ENCODE measurements around the gene PLCB3.

Gene PLCB3

DNA sequence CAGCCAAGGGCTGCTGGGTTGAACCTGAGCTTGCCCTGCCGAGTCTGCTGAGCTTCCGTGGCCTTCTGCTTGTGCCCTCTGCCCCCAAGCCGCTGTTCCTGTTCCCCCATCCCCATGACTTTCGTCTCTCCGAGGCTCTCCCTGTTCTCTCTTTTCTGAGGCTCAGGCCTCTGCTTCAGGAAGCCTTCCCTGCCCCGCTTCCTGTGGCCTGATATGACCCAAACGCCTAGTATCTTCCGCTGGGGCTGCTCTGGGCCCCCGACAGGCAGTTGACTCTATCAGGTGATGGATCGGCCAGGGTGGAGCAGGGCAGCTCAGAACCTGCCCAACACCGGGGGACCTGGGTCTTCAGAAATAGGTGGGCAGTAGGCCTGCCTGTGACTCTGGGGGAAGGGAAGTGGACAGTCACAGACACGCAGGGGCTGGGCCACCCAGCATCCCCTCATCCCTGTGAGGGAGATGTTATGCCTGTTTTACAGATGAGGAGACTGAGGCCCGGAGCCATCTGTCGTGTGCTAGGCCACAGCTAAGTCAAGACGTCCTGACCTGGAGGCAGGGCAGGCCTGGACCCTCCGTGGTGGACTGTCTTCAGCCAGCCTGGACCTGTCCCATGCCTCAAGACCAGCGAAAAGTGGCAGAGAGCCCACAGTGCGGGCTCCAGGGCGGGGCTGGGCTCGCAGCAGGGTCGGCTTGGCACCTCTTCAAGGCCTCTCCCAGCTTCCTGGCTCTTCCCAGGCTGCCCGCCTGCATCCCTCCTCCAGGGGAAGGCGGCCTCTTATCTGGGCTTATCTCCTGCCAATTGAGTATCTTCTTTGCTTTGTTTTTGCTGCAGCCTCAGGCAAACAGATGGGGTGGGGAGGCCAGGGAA, 16.9 kb downstream of the PLCB3 start:
- no peak for DNase-seq

DNA sequence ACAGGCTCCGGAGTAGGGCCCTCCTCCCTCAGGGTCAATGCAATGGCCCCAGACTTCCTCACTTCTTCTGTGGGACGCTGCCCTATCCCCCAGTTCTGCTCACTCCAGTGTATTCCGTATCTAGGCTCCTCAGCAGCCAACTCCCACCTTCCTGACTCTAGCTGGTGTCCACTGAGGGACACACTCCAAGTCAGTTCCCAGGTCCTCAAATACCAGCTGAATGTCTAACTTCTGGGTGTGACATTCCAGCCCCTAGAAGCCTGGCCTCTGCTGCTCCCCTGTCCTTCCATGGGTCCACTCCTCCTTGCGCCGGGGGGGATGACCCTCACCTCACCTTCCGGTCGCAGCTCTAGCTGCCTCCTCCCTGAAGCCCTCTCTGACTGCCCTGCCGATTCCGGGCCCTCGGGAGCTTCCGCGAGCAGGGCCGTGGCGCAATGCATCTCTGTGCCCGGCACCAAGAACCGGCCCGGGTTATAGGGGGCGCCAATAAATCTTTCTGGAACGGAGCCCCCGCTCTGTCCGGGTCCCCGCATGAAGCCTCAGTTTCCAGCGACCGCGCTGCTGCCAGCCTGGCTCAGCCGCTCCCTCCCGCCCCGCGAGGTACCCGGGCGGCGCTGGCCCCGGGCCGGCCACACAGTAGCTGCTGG, 17.7 kb downstream of the PLCB3 start:
- peak; percentile 58 for DNase-seq

DNA sequence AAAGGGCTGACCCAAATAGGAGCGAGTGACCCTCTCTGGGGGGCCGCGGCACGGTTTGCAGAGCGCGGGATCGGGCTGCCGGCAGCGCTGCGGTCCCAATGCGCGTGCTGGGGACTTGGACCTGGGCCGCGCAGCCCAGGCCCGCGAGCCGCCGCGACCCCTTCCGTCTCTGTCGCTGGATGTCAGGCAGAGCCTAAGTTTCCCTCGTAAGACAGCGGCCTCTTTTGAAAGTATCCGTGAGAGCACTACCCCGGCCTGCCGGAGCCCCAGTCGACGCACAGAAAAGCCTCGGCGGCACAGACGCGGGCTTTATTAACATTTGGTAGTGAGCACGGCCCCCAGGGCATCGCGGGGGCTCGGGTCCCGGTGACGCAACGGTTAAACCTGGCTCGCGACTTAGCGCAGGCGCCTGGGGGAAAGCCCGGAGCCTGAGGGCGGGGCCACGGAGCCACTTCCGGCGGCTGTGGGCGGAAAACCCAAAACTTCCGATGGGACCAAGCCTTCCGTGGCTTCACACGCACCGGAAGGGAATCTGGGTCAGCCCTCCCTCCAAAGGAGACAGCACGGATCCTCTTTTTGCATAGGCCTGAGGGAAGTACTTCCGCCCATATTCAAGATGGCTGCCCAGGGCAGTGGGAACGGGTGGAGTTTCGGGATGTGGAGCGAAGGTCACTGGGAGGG, 18.4 kb downstream of the PLCB3 start:
- peak; percentile 98 for DNase-seq

DNA sequence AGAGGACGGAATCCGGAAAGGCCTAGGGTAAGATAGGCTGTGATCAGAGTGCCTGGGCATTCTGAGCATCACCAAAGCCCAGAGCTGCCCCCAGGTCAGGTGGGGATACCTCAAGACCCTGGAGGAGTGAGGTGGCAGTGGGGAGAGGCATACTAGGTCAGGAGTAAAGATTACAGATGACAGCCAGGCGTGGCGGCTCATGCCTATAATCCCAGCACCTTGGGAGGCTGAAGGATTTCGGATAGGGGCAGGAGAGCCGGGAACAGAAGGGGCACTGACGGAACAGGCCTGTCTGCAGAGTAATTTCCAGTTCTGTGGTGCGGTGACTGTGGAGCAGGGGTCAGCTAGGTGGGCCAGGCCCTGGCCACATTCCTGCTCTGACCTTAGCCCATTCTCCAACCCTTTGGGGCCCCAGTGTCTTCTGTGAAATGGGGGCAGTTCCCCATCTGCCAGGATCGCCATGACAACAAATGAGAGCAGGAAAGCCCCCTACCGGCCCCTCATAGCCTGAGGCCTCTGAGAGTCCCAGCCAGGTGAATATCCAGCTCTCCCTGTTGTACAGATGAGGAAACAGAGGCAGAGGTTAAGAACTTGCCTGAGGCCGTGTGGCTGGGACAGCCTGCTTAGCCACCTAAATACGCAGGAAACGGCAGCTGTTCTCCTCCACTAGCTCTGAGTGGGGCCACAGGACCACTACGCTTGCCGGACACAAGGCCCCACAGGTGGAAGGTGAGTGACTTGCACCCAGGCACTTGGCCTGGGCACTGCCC, 23.9 kb downstream of the PLCB3 start:
- DNase-seq: no peak

DNA sequence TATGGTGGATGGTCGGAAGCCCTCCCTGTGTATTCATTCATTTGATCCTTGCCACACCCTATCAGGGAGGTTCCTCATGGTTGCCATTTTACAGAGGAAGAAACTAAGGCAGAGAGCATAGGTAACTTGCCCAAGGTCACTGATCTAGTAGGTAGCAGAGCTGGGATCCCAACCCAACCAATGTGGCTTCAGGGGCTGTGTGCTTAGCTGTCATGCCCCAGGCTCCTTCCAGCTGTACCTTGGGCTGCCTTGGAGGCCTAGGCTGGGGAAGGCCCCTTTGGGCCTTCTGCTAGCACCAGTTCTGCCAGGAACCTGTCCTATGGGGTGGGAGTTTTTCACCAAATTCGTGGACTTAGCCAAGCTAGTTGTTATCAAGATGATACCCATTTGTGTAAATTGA, 24.5 kb downstream of the PLCB3 start:
- no peak for DNase-seq

DNA sequence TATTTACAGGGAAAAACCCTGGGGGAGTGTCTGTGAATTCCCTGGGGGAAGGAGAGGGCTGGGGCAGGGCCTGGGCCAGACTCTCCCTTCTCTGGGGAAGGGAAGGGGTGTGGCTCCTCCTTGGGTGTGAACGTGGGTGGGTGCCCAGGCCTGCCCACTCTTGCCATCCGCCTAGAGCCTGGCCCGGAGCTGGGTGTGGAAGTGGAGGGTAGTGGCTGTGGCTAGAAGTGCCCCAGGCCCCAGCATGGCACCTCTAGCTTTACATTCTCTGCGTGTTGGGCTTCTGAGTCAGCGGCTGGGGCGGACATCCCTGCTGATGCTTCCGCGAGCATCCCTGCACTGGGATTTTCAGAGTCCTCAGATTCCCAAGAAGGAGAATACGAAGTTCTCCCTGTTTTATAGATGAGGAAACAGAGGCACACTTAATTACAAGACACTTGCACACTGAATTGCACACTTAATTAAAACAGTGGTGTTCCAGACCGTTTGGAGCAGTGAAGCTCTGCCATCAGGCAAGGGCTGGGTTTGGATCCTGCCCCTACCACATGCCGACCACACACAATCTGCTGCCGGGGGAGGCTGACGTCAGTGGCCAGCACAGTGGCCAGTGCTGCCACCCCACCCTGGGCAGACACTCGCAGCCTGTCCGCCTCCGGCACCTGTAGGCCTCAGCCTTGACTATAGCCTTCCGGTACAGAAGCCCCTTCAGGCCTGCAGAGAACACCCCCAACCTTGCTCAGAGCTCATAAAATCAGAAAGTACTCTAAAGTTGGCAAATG, 25.5 kb downstream of the PLCB3 start:
- DNase-seq: no peak

DNA sequence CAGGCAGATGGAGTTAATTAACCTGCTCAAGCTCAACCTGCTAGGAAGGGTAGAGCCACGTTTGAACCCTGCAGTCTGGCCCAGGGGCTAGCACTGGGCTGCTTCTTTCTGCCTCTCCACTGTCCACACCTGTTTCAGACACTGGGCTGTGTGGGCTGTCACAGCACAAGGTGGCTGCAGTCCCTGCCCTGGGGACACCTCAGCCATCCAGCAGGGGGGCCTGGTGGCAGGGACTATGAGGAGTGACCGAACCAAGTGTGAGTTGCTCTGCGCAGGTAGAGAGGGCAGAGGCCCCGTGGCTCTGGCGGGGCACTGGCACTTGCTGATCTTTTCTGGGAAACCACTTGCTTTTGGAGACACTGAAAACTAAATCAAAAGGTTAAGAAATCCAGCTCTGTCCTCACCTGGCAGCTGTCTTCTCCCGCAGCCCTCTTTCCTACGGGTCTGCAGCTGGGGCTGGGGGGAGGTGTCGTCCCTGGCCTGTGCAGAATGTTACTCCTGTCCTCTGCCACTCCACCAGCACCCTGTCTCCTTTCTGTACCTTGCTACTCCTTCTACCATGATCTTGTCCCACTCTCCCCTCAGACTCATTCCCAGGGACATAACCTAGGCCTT, 27.4 kb downstream of the PLCB3 start:
- DNase-seq: no peak

DNA sequence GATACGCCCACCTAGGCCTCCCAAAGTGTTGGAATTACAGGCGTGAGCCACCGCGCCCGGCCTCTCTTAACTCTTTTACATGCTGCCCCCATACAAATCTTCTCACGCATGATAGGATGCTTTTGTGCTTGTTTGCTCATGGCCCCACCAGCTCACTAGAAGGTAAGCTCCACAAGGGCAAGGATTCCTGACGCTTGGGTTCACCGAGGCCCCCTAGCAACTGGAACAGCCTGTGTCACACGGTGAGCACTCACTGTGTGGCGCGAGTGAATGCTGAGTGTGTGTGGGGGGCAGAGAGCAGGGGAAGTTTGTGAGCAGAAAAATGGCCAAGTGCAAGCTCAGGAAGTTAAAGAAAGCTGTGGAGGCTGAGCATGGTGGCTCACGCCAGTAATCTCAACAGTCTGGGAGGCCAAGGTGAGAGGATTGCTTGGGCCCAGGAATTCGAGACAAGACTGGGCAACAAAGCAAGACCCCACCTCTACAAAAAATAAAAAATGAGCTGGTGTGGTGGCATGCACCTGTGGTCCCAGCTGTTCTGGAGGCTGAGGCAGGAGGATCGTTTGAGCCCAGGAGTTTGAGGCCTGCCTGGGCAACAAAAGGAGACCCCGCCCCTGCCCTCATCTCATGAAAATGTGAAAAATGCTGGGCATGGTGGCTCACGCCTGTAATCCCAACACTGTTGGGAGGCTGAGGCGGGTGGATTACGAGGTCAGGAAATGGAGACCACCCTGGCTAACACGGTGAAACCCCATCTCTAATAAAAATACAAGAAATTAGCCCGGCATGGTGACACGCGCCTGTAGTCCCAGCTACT, 30.8 kb downstream of the PLCB3 start:
- no peak for DNase-seq

DNA sequence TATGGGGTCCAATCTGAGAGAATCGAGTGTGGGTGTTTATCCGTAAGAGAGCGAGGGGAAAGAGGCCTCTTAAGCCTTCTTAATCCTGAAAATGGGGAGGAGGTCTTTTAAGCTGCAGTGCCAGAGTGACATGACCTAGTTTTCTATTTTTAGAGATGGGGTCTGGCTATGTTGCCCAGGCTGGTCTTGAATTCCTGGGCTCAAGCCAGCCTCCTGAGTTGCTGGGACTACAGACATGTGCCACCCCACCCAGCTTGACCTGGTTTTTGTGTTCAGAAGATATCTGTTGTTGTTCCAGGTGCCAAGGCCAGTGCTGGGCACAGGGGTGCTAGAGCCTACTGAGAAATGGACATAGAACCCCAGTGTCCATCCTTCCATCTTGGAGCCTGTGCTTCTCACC, 31.8 kb downstream of the PLCB3 start:
- no peak for DNase-seq

DNA sequence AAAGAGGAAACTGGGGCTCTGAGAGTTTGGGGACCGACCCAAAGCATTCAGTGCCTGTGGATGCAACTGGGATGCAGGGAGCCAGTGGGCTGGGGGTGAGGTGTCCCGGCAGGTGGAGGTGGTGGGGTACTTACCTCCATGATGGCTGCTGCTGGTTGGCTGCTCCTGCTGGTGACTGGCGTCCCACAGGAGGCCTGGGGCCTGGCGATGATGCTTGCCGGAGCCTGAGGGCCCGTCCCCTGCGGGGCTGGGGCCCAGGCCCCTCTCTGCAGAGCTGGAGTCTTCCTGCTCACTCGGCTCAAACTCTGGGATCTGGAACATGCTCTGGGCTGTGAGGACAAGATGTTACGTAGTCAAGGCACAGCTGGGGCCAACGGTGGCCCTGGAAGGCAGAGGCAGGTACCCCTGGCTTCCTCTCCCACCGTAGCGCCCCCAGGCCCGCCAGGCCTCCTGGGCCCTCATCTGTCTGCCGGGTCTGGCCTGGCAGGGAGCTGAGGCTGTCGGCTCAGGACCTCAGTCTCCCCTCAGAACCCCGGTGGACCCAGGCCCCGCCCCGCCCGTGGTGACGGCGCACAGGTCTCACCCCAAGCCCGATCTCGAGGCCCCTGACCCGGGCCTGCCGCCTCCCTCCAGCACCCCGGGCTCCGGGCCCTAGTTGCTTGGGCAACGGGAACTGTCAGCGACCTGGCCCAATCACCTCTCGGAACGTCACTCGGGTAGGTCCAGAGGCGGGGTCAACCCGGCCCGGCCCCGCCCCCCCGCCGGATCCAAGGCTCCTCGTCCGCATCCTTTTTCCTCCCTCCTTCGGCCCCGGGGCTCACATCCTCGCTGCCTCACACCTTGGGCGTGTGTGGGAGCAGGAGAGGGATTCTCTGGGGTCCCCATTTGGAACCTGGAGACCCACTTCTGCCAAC, 33.0 kb downstream of the PLCB3 start, which contains the start of gene BAD:
Gene BAD (minus strand): TSS at position 618 of the 914 bp plus-strand sequence. CDS start 297 bp downstream, at position 321.
- DNase-seq: peak; percentile 95

DNA sequence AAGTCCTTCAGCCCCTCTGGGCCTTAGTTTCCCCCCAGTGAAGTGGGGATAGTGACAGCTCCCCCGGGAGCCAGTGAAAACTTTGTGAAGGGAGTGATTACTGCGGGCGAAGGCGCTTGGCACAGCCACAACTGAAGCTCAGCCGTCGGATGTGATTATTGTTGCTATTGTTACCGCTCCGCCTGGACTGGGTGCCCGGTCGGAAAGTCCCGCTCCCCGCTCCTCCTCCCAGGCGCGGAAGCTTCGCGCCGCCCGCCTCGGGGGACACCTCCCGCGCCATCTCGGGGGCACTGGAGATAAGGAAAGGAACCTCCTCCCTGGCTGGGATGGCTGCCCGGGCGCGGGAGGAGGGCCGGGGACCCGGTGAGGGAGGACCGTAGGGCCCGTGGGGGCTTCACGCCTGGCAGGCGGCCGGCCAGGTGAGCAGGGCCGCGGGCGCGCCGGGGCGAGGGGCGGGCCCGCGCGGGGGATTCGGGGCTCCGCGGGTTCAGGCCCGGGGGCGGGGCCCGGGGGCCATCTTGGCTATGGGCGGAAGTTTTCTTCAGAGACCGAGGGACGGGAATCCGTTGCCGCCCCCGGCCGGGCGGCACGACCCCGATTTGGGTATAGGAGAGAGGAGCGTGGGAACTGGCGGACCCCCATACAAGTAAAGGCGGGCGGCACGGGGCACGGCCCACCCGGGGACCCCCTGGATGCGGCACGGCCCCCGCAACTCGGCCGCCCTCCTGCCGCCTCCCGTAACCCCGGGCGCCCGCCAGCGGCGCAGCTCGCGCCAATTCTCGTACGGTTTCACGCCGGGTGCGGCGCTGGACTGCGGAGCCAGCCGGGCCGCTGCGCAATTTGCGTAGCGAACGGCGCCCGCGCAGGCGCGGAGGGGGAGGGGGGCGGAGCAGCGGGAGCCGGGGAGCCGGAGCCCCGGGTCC, 33.9 kb downstream of the PLCB3 start, which contains the start of gene GPR137:
Gene GPR137 (plus strand): TSS at position 887 of the 923 bp plus-strand sequence. CDS start 677 bp downstream, outside the sequence.
- DNase-seq: peak; percentile 91

DNA sequence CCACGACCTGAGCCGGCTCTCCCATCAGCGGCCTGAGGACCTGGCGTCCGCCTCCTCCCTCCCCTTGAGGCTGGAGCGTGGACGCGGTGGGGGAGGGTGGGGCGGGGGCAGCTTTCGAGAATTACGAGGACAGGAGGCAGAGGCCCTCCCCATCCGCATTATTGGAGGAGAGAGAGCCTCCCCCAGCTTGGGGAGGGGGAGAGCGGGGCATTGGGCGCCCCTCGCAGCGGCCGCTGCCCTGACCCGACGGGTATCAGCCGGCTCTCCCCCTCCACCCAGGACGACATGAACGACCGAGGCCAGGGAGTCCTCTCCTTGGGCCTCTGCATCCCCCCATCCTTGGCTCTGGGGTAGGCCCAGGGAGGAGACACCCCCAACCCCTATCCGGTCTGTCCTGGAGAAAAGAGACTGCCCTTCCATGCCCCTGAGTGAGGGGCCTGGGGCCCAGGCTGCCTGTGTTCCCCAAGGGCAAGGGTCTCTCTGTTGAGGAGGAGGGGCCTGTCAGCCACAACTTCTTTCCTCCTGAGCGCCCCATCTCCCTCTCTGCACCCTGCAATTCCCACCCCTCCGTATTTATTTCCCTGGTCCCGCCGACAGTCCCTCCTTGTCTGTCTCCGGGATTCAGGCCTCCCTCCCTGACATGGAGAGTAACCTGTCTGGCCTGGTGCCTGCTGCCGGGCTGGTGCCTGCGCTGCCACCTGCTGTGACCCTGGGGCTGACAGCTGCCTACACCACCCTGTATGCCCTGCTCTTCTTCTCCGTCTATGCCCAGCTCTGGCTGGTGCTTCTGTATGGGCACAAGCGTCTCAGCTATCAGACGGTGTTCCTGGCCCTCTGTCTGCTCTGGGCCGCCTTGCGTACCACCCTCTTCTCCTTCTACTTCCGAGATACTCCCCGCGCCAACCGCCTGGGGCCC, 34.8 kb downstream of the PLCB3 start:
- DNase-seq: no peak

DNA sequence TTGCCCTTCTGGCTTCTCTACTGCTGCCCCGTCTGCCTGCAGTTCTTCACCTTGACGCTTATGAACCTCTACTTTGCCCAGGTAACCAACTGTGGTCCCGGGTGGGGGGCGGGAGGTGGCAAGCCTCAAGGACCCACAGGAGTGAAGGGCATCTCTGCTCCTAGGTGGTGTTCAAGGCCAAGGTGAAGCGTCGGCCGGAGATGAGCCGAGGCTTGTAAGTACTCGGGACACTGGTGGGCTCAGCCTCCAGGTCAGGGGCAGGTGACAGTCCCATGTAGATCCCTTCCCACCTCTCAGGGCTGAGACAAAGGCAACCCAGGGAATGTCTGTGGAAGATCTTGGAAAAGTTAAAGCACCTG, 35.5 kb downstream of the PLCB3 start:
- DNase-seq: no peak

DNA sequence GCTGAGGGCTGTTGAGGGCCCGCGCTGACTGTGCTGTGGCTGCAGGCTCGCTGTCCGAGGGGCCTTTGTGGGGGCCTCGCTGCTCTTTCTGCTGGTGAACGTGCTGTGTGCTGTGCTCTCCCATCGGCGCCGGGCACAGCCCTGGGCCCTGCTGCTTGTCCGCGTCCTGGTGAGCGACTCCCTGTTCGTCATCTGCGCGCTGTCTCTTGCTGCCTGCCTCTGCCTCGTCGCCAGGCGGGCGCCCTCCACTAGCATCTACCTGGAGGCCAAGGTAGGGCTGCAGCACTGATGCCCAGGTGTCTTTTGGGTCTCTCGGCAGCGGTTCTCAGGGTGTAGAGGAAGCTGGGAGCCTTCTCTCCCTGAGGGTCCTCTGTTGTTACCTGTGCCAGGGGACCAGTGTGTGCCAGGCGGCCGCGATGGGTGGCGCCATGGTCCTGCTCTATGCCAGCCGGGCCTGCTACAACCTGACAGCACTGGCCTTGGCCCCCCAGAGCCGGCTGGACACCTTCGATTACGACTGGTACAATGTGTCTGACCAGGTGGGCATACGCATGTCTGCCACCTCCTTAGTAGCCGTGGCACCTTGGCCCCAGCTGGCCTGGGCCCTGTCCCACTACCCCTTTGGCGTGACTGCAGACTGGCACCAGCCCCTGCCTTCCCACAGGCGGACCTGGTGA, 36.5 kb downstream of the PLCB3 start:
- no peak for DNase-seq

DNA sequence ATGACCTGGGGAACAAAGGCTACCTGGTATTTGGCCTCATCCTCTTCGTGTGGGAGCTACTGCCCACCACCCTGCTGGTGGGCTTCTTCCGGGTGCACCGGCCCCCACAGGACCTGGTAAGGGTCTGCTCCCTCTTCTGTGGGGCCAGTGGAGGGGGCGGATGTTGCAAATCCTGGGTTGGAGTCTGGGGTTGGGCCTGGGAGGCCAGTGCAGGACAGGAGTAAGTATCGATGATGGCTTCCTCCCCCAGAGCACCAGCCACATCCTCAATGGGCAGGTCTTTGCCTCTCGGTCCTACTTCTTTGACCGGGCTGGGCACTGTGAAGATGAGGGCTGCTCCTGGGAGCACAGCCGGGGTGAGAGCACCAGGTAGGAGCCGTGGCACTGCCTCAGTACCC, 37.0 kb downstream of the PLCB3 start:
- DNase-seq: no peak

DNA sequence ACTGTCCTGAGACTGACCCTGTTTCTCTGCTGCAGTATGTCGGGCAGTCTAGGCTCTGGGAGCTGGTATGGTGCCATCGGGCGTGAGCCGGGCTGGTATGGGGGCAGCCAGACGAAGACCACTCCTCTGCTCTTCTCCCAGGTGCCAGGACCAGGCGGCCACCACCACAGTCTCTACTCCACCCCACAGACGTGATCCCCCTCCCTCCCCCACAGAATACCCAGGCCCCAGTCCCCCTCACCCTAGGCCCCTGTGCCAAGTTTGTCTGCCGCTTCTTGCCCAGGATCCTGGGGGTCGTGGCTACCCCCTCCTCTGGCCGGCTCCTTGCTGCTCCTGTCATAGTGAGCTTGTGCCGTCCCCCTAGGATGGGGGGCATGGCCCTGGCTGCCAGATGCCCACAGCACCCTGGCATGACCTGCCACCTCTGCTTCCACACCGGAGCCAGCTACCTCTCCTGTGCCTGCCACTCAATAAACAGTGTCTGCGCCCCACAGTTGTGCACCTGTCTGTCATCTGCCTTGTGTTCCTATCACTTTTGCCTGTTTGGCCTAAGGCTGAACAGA, 37.8 kb downstream of the PLCB3 start:
- DNase-seq: no peak

Data from CD4-positive, alpha-beta T cell treated with Interleukin-15 for 1 hour (primary cell).